Measurements from ENCODE around the gene ST14. TPM values are rescaled to one million over a fixed set of nuclear protein-coding genes. Genes with fewer than 3 reads are reported as not detected.

The ST14 gene
- polyA plus RNA-seq, 1 donor = 23.5 TPM

- DNase-seq = no peak
Observed at GRCh38 chr11:130204703-130205095, 45.1 kb downstream of the ST14 start.

- DNase-seq = no peak
Observed at GRCh38 chr11:130206141-130206540, 46.6 kb downstream of the ST14 start.

- no peak for DNase-seq
Observed at GRCh38 chr11:130208241-130209127, 48.9 kb downstream of the ST14 start.

- DNase-seq = peak; percentile 36
Observed at GRCh38 chr11:130209128-130209932, 49.7 kb downstream of the ST14 start.

- no peak for DNase-seq
Observed at GRCh38 chr11:130209954-130210854, 50.6 kb downstream of the ST14 start.

- no peak for DNase-seq
Observed at GRCh38 chr11:130211144-130211543, 51.6 kb downstream of the ST14 start.

- no peak for DNase-seq
Observed at GRCh38 chr11:130211781-130212401, 52.3 kb downstream of the ST14 start.

- no peak for DNase-seq
Observed at GRCh38 chr11:130212431-130212961, 52.9 kb downstream of the ST14 start.

- DNase-seq = peak; percentile 66
Observed at GRCh38 chr11:130213143-130213978, 53.8 kb downstream of the ST14 start.

GRCh38 chr11:130213979-130214281 is 54.3 kb downstream of the ST14 start:
- DNase-seq = no peak

- DNase-seq = no peak
Observed at GRCh38 chr11:130214861-130215530, 55.4 kb downstream of the ST14 start.

GRCh38 chr11:130215531-130216220 is 56.1 kb downstream of the ST14 start:
- no peak for DNase-seq

GRCh38 chr11:130216221-130216550 is 56.6 kb downstream of the ST14 start:
- DNase-seq = no peak

- DNase-seq = no peak
Observed at GRCh38 chr11:130216591-130217132, 57.1 kb downstream of the ST14 start.

GRCh38 chr11:130217133-130218031 is 57.8 kb downstream of the ST14 start:
- DNase-seq = no peak

- DNase-seq = no peak
Observed at GRCh38 chr11:130218501-130219070, 59.0 kb downstream of the ST14 start.

- no peak for DNase-seq
Observed at GRCh38 chr11:130219148-130219547, 59.6 kb downstream of the ST14 start.
